ENCODE data around the gene JAK1.

- TF ChIP-seq EZH2 (IDR thresholded peaks at IDR 0.05; ENCODE audit: insufficient read depth, low read length) (no peak), CTCF (IDR thresholded peaks at IDR 0.05; ENCODE audit: insufficient read depth, low read depth, low read length) (no peak)
These were observed 43.0 kb downstream of the JAK1 start for GRCh38 chr1:64923294-64923718.
